HG03571 (cell line): ENCODE results near the gene CDX2.
"Not testable (repeated sequence)": the region's sequence is repeated elsewhere in the genome, so short reads cannot be mapped to it uniquely, and the experiment has no call there.

Source experiments
- ATAC-seq: cut with Tn5 transposase; IDR thresholded peaks from one replicate; pipeline ENCODE4 v1.9.1; 2021; ENCODE audit not compliant: unreplicated experiment

Gene CDX2

GRCh38 chr13:27969082-27969865, at the start of gene CDX2:
CDX2 (minus strand) TSS chr13:27969315; CDS start chr13:27969006, 309 bp downstream.
- no peak for ATAC-seq

GRCh38 chr13:28014301-28014700, 45.2 kb upstream of the CDX2 start:
- no peak for ATAC-seq

- ATAC-seq: no peak
Observed at GRCh38 chr13:28013482-28013881, 44.4 kb upstream of the CDX2 start.

GRCh38 chr13:28012896-28013295, 43.8 kb upstream of the CDX2 start:
- ATAC-seq: peak; percentile 82

GRCh38 chr13:28012383-28012782, 43.3 kb upstream of the CDX2 start:
- ATAC-seq: no peak

- ATAC-seq: no peak
Observed at GRCh38 chr13:28010046-28010445, 40.9 kb upstream of the CDX2 start.

GRCh38 chr13:28005016-28005415, 35.9 kb upstream of the CDX2 start:
- ATAC-seq: not testable (repeated sequence)

- ATAC-seq: no peak
Observed at GRCh38 chr13:28002886-28003698, 34.0 kb upstream of the CDX2 start.

- ATAC-seq: no peak
Observed at GRCh38 chr13:28001837-28002473, 32.8 kb upstream of the CDX2 start.

- ATAC-seq: no peak
Observed at GRCh38 chr13:28001049-28001448, 31.9 kb upstream of the CDX2 start.

- ATAC-seq: no peak
Observed at GRCh38 chr13:28000567-28000966, 31.5 kb upstream of the CDX2 start.

GRCh38 chr13:27997904-27998522, 28.9 kb upstream of the CDX2 start:
- no peak for ATAC-seq

GRCh38 chr13:27991881-27992280, 22.8 kb upstream of the CDX2 start:
- no peak for ATAC-seq

- no peak for ATAC-seq
Observed at GRCh38 chr13:27988520-27988919, 19.4 kb upstream of the CDX2 start, which contains the start of gene URAD. URAD (minus strand) TSS chr13:27988693; CDS start chr13:27988637, 56 bp downstream.

- no peak for ATAC-seq
Observed at GRCh38 chr13:27985600-27985999, 16.5 kb upstream of the CDX2 start.

GRCh38 chr13:27982361-27982760, 13.2 kb upstream of the CDX2 start:
- ATAC-seq: no peak

- no peak for ATAC-seq
Observed at GRCh38 chr13:27981006-27981708, 12.0 kb upstream of the CDX2 start.

GRCh38 chr13:27980280-27980998, 11.3 kb upstream of the CDX2 start:
- no peak for ATAC-seq

- ATAC-seq: no peak
Observed at GRCh38 chr13:27979765-27980279, 10.7 kb upstream of the CDX2 start.
